Stimulated activated CD4-positive, alpha-beta T cell treated with anti-CD3 and anti-CD28 coated beads, Interleukin-4, amount 100 ng/mL, for 4 hours (primary cell): ENCODE results near the gene MGLL.
"Not testable (repeated sequence)": the region's sequence is repeated elsewhere in the genome, so short reads cannot be mapped to it uniquely, and the experiment has no call there.

Experiments used
- DNase-seq, 2 experiments: peaks; one replicate each; pipeline ENCODE4 v3.0.0-alpha.2; 2020

The MGLL gene

DNA sequence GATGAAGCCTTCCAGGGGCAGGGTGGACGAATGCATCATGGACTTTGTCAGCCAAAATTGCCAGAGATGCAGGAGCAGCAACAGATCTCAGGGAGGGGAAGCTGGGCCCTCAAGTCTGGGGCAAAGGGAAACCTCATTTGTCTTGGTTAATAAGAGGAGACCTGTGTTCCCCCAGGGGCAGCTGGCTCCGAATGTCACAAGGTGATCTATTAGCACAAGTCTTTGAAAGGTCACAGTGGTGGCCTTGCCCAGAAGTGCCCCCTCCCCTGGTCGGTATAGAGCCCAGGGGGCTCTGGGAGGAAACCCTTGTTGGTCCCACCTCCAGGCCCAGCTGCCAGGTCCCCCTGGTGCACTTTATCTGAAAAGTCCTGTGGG, 103.4 kb downstream of the MGLL start:
- no peak for DNase-seq

DNA sequence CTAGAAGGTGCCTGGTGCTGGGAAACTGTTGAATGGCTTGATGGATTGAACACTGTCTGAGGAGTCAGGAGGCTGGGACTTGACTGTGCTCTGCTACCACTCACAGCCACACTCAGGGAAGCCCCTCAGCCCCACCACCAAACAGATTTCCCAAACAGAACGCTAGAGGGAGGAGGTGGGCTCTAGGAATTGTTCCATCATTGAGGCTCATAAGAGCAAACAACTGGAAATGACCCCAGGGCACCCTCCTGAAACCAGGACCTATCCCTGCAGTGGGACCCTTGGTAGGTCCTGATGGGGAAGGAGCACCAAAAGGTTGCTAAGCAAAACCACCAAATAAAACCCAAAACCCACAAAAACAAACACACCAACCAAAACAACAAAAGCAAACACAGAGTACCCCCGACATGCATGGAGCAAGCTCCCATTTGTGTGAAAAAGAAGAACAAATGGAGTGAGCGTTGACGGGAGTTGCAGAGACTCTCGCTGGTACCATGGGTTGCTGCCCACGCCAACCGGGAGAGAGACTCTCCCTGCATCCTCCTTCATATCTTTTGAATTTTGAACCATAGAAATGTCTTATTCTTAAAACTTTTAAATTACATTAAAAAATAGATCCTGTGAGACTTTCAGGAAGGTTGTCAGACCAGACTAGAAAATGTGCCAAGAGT, 103.9 kb downstream of the MGLL start:
- no peak for DNase-seq

DNA sequence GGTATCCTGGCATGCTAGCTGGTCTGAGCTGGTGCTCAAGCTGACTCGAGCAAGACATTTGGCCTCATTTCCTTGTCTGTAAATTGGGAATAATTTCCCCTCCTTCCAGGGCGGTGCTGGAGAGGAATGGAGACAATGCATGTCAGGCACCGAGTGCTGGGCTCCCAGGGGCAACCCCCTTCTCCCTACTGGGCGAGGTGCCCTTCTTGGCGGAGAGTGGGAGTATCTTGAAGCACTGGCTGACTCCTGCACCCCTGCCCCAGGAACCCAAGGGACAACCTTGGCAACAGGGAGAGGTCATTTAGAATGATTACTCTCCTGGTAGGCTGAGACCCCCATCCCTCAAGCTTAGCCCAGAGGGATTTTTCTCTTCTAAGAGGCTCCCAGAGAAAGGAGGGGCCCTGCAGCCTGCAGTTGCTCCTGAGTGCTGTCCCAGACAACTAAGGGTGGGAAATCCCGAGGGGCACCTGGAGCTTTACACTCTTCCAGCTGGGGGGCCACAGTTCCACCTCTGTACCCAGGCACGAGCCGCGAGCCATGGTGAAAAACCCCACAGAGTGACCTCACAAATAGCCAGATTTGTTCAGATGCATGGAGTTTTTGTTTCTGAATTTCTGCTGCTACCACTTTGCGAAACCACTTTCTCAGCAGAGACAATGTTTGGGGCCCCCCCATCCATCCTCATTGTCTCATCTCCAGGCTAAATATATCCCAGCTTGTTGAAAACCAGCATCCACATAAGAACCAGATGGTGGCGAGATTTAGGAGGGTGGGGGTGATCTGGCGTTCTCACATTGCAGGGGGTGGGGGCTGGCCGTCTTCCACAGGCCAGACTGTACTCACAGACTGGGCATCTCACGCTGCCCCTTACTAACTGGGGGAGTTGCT, 104.7 kb downstream of the MGLL start:
- no peak for DNase-seq

DNA sequence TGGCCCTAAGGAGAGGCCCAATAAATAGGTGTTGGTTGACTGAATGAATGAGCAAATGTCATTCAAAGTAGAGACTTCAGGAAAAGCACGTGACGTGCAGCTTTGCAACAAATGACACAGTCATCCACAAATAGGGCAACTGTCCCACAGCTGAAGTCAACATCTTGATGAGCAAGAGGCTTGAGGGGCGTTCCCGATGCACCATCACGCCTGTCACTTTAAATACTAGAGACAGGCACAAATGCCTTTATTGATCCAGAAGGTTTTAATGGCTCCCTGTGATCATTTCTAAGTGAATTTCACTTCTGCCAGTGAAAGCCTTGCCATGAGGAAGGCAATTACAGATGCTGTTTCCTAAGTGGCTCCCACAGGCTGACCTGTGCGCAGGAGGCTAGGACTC, 105.9 kb downstream of the MGLL start:
- DNase-seq = no peak

DNA sequence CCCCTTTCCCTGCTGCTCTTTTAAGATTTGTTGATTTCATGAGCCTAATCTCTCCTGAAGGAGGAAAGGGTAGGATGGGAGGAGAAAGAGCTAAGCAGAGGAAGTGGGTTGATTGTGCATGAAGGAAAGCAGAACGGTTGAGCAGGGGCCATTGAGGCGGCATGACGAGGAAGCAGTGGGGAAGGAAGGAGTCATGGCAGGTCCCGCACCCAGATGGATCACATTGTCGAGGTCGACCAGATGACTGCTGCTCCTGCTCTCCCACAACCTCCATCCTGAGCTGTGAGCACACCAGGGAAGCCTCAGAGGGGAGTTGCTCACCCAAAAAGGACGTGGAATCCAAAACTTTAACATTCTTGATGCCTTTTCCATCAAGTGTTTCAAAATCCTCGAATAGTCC, 106.8 kb downstream of the MGLL start:
- no peak for DNase-seq

DNA sequence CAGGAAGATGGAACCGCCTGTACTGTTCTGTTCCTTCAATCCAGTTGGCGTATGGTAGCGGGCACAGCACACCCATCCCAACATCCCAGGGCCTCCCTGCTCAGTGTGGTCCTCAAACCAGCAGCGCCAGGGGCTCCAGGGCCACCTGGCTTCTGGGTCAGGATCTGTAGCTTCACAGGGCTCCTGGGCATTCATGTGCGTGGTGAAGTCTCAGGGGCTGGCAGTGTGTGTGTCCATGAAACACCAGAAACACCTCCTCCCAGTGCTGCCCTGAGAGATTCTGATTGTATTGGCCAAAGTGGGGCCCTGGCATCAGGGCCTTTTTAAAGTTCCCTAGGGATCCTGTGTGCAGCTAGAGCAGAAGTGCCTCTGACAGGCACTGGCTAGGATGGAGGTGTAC, 107.4 kb downstream of the MGLL start:
- no peak for DNase-seq

DNA sequence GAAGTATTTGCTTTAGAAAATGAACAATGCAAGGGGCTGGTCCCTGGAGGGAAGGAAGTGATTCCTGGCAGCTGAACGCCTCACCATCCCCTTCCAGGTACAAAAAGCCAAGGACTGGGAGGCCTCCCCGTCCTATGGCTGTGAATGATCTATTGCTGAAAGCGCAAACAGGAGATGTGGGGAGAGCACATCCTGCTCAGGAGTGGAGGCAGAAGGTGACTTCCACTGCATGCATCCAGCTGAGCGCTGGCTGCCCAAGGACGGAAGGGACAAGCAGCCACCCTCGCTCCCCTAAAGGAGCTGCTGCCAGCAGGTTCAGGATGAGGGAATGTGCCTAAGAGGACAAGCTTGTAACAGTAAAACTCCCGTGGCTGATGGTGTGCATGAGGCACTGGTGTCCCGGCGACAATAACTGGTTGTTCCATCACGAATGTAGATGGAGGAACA, 108.2 kb downstream of the MGLL start:
- DNase-seq = no peak

DNA sequence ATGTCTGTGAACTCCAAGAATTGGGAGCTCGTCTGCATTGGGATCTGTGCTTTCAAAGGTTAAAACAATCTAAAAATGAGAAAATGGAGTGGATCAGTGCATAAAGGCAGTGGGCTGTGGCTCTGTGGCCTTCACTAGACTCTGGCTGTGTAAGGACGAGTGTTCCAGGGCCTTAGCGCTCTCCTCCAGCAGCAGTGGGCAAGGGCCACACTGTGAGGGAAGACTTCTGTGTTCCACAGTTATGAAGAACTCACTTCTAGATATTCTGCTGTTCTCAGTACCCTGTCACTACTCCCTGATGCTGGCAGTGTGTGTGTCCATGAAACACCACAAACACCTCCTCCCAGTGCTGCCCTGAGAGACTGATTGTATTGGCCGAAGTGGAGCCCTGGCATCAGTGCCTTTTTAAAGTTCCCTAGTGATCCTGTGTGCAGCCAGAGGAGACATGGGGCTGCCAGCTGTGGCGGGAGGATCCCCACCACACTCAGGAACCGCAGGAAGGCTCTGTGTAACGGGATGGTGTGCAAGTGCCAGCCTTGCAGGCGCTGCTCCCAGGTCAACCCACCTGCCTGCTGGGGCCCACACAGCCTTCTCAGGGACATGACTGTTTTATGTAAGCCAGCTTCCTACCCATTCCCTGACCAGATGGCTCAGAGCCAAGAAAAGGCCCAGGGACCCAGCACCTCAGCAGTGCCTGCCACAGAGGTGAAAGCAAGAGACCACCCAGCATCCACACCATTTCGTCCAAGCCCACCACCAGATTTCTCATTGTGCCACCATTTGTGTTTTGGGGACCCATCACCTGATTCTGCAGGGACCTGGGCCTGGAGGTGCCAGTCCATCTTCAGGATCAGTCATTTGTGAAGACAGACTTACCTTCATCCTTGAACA, 109.2 kb downstream of the MGLL start:
- DNase-seq = no peak

DNA sequence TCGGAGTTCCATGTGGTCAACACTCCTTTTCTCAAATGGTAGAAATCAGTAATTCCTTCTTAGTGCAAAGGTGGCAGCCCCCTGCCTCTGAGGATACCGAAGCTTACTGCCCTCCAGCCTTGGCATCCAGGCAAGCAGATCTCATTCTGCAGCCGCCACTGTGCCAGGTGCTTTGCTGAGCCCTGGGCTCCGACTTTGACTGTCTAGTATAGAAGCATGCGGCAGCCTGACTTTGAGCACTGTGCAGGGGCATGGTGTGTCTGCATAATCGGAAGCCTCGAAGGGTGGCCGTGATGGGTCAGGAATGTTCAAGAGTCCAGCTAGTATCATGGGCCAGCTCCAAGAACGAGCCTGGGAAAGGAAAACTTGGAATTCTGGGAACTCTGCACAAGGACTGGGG, 109.9 kb downstream of the MGLL start:
- DNase-seq = no peak

DNA sequence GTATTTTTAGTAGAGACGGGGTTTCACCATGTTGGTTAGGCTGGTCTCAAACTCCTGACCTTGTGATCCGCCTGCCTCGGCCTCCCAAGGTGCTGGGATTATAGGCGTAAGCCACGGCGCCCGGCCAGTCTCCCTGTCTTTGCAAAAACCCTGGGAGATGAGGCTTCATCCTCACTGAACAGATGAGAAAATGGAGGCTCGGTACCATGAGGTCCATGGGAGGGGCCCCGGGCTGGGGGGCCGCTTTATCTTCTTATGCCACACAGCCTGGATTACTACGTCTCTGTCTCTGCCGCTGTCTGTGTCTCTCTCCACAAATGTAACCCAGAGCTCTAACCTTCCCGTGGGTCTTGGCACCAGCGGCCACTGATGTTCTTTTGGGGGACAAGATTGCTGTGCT, 110.4 kb downstream of the MGLL start:
- DNase-seq = no peak

DNA sequence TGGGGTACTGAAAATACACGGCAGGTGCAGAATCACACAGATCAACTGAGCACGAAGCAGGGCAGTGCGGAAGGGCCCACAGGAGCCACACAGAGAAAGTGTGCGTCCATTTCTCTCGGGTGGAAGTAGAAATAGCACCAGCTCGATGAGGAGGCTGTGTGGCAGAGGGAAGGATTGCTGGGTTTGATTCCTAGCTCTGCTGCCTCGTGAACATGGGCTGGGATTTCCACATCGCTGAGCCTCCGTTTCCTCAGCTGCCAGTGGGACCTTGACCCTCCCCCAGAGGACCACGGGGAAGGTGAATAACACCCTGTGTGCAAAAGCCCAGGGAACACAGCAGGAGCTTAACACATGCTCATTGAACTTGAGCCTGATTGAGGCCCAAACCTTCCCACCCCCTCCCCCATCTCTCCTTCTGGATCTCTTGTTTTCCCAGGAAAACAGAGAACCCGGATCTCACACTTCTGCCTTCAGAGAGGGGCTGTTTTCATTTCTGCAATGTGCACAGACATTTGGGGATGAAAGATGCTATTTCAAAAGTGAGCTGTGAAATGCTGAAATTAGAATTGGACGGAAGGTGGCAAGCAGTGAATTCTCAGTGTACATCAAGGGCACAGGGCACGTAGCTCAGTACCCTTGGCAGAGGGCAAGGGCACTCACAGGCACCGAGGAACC, 111.2 kb downstream of the MGLL start:
- no peak for DNase-seq

DNA sequence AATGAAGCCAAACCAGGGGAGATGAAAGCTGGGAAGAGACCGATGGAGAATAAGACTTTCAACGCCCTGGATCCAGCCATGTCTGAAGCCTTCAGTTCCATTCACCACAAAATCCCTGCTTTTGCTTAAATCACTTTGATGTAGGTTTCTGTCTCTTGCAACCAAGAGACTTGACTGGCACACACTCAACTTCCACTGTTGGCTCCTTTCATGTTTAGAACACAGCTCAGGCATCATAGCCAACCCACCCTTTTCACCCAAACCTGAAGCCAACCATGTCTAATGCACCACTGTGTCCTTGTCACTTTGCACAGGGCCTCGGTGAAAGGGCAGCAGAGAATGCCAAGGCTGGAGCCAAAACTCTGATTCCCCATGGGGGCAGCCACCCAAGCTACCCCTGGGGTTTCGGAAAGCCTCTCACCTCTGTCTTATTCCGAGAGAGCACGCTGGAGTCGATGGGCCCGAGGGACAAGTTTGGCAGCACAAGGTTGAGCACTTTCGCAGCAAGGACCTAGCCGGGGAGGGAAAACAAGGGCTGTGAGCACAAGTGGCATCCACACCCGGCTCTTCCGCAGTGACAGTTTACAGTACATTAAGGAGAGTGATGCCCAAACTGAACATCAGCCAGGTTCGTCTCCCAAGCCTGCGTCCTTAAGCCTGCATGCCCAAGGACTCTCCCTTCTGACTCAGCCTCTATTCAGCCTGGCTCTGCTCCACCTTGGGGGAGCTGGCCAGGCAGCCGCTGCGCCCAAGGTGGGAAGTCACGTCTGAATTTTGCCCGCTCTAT, 112.0 kb downstream of the MGLL start:
- no peak for DNase-seq

DNA sequence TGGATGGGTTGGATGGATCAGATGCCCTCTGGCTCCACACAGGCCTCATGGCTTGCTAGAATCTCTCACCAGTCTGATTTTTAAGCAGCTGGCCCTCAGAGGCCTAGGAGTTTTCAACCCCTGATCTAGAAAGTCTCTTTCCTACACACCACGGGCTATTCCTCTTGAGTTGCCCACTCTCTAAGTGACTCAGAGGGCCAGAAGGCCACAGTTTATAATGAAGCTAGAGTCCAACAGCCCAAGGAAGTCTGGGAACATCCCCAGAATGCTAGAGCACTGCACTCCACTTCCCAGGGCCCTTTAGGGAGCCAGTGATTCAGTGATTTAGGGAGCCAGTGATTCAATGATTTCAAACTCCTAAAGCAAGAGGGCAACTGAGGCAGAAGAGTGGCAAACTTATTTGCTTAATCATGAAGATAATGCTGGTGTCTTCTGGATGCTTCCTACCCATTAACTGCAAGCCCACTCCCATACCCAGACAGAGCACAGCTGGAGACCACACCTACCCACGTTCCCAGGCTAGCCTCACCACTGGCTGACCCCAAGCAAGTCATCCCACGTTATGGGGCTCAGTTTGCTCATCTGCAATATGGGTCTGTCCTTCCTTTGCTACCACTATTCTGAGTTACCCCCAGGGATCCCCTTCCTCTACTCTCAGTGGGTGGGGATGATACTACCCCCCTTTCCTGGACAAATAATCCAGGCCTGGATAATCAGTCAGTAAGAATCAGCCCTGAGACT, 112.8 kb downstream of the MGLL start:
- DNase-seq = no peak

DNA sequence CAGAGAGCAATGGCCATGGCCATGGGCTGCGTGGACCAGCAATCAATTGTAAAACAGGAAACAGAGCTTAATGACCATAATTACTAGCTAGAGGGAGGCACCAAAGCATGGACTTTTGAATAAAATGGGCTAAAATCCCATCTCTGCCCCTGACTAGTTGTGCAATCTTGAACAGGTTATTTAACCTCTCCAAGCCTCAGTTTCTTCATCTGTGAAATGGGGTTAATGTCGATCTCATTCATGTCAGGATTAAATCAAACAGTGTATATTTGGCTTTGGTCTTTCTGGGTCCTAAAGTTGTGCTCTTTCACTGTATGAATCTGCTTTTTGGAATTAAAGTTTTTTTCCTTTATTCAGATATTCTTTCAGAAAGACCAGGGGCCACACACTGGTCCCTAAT, 113.5 kb downstream of the MGLL start:
- DNase-seq = no peak

DNA sequence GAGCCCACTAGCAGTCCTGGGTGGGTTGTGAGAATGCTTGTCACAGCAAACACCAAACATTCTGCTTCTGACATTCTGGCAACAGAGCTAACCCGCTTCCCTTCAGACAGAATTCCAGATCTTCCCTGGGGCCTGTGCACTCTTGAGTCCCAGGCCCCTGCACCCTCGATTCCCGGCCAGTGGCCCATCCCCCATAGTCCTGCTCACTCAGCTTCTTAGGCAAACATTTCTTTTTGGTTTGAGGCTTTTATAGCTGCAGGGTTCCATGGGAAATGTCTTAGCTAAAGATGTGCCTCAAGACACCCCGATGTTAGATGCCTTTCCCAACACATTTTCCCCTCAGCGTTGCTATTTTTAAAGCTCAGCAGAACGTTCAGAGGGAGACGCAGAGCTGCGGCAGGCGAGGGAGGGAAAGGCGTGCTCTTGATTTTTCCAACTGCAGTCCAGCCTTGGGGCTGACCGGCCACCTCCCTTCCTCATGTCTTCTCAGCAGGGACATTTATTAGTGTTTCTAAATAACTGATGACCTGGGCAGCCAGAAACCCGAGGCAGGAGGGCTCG, 114.4 kb downstream of the MGLL start:
- no peak for DNase-seq

DNA sequence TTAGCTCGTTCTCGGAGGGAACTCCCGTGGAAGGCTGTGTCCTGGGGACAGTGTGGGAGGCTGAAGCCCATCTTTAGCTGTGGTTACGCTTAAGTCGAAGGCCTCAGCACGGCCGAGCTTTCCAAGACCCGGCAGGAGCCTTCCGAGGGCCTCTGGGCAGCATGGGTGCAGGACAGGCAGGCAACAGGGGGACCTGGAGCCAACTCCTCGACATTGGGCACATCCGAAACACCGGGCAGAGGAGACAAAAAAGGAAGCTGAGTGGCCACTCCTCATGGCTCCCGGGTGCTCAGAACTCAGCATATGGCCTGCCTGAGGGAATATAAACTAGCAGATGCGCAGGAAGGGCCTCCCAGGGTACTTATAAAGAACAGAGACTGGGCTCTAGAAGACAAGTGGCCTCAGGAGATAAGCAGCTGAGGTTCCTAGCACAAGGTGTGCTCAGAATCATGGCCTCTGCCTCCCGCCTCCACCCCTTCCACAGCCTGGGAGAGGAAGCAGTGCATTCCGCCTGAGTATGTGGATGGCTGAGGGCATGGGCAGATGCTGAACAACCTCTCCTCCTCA, 115.4 kb downstream of the MGLL start:
- DNase-seq = no peak

DNA sequence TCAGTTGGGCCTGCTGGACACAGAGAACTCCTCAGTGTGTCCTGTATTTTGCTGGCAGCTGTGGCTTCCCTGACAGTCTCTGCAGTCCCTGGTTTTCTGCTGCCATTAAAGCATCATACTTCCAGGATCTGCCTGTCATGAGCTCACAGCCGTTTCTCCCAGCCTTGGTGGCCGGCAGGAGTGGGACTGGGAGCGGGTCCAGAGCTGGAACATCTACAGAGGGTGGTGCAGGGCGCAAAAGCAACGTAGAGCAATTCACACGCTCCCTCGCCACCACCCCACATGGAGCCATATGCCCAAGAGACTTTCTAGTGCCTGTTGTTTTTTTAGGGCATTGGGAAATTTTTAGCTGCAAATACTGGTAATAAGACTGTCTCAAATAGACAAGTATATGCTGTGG, 116.0 kb downstream of the MGLL start:
- DNase-seq = no peak

DNA sequence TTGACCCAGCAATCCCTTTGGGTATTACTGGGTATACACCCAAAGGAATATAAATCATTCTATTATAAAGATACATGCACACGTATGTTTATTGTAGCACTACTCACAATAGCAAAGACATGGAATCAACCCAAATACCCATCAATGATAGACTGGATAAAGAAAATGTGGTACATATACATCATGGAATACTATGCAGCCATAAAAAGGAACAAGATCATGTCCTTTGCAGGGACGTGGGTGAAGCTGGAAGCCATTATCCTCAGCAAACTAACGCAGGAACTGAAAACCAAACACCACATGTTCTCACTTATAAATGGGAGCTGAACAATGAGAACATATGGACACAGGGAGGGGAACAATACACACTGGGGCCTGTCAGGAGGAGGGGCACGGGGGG, 117.5 kb downstream of the MGLL start:
- DNase-seq = not testable (repeated sequence)

DNA sequence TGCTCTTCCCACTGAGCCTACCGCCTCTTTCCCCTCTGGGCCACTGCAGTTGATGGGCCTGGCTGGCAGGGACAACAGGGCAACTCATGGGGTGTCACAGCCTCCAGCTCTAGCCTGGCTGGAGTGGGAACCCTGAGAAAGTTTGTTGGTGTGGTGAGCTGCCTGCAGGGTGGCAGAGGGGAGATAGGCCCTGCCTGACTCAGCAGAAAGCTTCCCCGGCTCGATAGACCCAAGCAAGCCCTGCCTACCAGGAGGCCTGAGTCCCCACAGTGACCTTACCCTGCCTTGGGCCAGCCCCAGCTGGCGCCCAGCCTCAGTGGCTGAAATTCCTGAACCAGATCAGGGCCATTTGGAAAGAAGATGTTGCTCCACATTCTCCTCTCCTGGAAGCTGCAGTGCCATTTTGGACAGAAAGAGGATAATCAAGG, 120.2 kb downstream of the MGLL start:
- DNase-seq = no peak

DNA sequence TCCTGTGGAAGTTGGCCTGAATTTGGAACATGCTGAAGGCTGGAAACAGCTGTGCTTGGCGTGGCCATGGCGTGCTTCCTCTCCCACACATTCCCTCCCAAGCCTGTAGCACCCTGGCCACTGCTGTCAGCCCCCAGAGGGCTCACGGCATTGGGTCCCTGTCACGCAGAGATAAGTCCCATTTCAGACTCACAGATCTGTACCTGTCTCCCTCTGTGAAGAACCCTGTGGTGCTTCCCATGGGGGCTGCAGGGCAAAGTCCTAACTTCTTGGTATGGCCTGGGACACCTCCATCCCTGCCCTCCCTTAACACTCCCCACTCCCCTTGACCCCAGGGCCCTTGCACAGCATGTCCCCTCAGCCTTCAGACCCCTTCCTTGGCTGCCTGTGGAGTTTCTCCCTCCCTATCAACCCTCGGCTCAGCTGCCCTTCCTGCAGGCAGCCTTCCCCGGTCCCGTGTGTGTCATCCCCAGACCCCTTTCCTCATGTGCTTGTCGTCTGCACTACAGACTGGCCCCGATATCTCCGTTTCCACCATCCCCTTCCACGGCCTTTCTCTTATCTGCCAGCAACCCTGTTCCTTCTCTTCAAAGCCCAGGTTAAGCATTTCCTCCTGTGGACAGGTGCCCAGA, 120.9 kb downstream of the MGLL start:
- DNase-seq = no peak
